A549 (cell line): Measurements from ENCODE around the gene HDGFL2. TPM values are rescaled to one million over a fixed set of nuclear protein-coding genes. Genes with fewer than 3 reads are reported as not detected.

Experiments
- ATAC-seq, 2 experiments: fragments of 200-7000 bp in 1 of 2; fragments of >200 bp in 1 of 2; cut with Nextera tagmentation in 1 of 2; cut with Tn5 transposase in 1 of 2; 3 replicates each; pipeline versions ENCODE4 v1.8.0 to v1.9.1; 2018 to 2020; ENCODE audit warnings: mild to moderate bottlenecking in 1 of 2, moderate library complexity in 1 of 2
- CTCF ChIA-PET: fragments of 300-600 bp; sonication (Branson Sonifier 250); formaldehyde crosslinking; extraction: SDS; loops from one replicate; lab custom pipeline; 2021; ENCODE audit warnings: antibody characterized with exemption, inconsistent platforms; lab: Yijun Ruan, JAX
- POLR2A ChIA-PET: fragments of 350-600 bp; formaldehyde crosslinking; extraction: SDS; loops from one replicate; lab custom pipeline; 2021; ENCODE audit warnings: antibody characterized with exemption, inconsistent platforms; lab: Yijun Ruan, JAX
- DNase-seq, 2 experiments: peaks; one replicate each; pipeline versions ENCODE4 v3.0.0 to v3.0.0-alpha.2; 2011 to 2016; ENCODE audit warnings: low read depth in 1 of 2, low spot score in 1 of 2
- FAIRE-seq: peaks from 2 replicates; lab custom pipeline; 2011; peaks lifted over from hg19 to GRCh38; lab: Jason Lieb, UNC
- H3K27ac ChIP-seq, 2 experiments: fragments of >200 bp; sonication (Bioruptor Twin); formaldehyde crosslinking; 3 replicates each; pipeline ENCODE4 v1.5.1; 2016 to 2017
- H3K4me1 ChIP-seq: fragments of >200 bp; sonication (Bioruptor Twin); formaldehyde crosslinking; 3 replicates; pipeline ENCODE4 v1.6.1; 2016
- H3K4me2 ChIP-seq: fragments of >200 bp; sonication (Bioruptor Twin); formaldehyde crosslinking; 3 replicates; pipeline ENCODE4 v1.6.1; 2016
- H3K4me3 ChIP-seq: fragments of >200 bp; sonication (Bioruptor Twin); formaldehyde crosslinking; 3 replicates; pipeline ENCODE4 v1.5.1; 2016
- H3K9me3 ChIP-seq: fragments of >200 bp; sonication (Bioruptor Twin); formaldehyde crosslinking; 3 replicates; pipeline ENCODE4 v1.6.1; 2016
- CBX2 ChIP-seq: fragments of 200-600 bp; sonication (generic); IDR thresholded peaks from 2 replicates; pipeline ENCODE4 v1.6.1; 2016; ENCODE audit warnings: low read depth, mild to moderate bottlenecking, borderline replicate concordance
- CHD4 ChIP-seq: fragments of 200-600 bp; sonication (generic); IDR thresholded peaks from 2 replicates; pipeline ENCODE4 v1.6.1; 2016; ENCODE audit warnings: antibody characterized with exemption, mild to moderate bottlenecking, borderline replicate concordance
- EHMT2 ChIP-seq: fragments of 200-600 bp; sonication (generic); IDR thresholded peaks from 2 replicates; pipeline ENCODE4 v1.6.1; 2016; ENCODE audit warnings: antibody characterized with exemption, low read depth, mild to moderate bottlenecking, moderate library complexity
- ESRRA ChIP-seq: fragments of 150-350 bp; IDR thresholded peaks from 2 replicates; pipeline ENCODE4 v1.6.1; 2014; ENCODE audit warnings: mild to moderate bottlenecking, low read length, borderline replicate concordance
- FOSB ChIP-seq: fragments of 250-450 bp; sonication (Bioruptor Pico); IDR thresholded peaks from 2 replicates; pipeline ENCODE4 v1.5.0; 2020; ENCODE audit warnings: mild to moderate bottlenecking, moderate library complexity
- FOXS1 ChIP-seq: fragments of 250-450 bp; sonication (Bioruptor Pico); IDR thresholded peaks from 2 replicates; pipeline ENCODE4 v1.5.0; 2020; ENCODE audit warnings: mild to moderate bottlenecking, moderate library complexity
- HEYL ChIP-seq: fragments of 250-450 bp; sonication (Bioruptor Pico); IDR thresholded peaks from 2 replicates; pipeline ENCODE4 v1.8.0; 2021; ENCODE audit warnings: mild to moderate bottlenecking, moderate library complexity
- KDM1A ChIP-seq: fragments of 200-600 bp; sonication (generic); IDR thresholded peaks from 2 replicates; pipeline ENCODE4 v1.6.1; 2016; ENCODE audit warnings: low read depth, mild to moderate bottlenecking
- MAFK ChIP-seq: fragments of 450-650 bp; IDR thresholded peaks from 2 replicates; pipeline ENCODE4 v1.6.1; 2014; ENCODE audit not compliant: partially characterized antibody
- MYC ChIP-seq: IDR thresholded peaks from 2 replicates; pipeline ENCODE4 v1.6.1; 2012; ENCODE audit warnings: mild to moderate bottlenecking, inconsistent platforms, low read length, improper control_type of control experiment, borderline replicate concordance
- NPAS2 ChIP-seq: fragments of 250-450 bp; sonication (Bioruptor Pico); IDR thresholded peaks from 2 replicates; pipeline ENCODE4 v1.8.0; 2022; ENCODE audit warnings: mild to moderate bottlenecking, moderate library complexity, borderline replicate concordance
- NR3C1 ChIP-seq: fragments of >200 bp; sonication (Bioruptor Twin); formaldehyde crosslinking; IDR thresholded peaks from 3 replicates; pipeline ENCODE4 v1.6.1; 2017
- POLR2AphosphoS2 ChIP-seq: conservative IDR thresholded peaks from 2 replicates; pipeline ENCODE4 v1.6.1; 2012; ENCODE audit warnings: low read length, improper control_type of control experiment, inconsistent platforms
- SMC3 ChIP-seq: fragments of >200 bp; sonication (Bioruptor Twin); formaldehyde crosslinking; IDR thresholded peaks from 3 replicates; pipeline ENCODE4 v1.6.1; 2018; ENCODE audit warnings: inconsistent platforms
- WGBS: methylation state at CpG from one replicate; pipeline ENCODE4 v1.1.6; 2017; ENCODE audit errors: missing lambda C conversion rate; 5-methylcytosine and 5-hydroxymethylcytosine counted together
- polyA plus RNA-seq, 4 experiments: library from polyadenylated mRNA; depleted of rRNA in 3 of 4; stranded (reverse); fragments of >200 nt; fragmentation: RNase III in 1 of 4; extraction: RNeasy Plus Mini Kit Qiagen cat#74134 plus additional on column Dnase treatment in 1 of 4; gene quantifications; 2 replicates in 3 of 4; 3 replicates in 1 of 4; pipeline ENCODE4 v1.2.3, GENCODE V29; 2011 to 2017
- TF ChIP-seq, protein P1 (sequence below): fragments of >200 bp; sonication (Bioruptor Twin); formaldehyde crosslinking; IDR thresholded peaks from 2 replicates; pipeline ENCODE4 v1.6.1; 2016
- TF ChIP-seq, protein P2 (sequence below): fragments of 150-350 bp; IDR thresholded peaks from 2 replicates; pipeline ENCODE4 v1.6.1; 2014; ENCODE audit warnings: low read depth, mild to moderate bottlenecking, low read length
- TF ChIP-seq, protein P3 (sequence below): fragments of 200-600 bp; sonication (generic); IDR thresholded peaks from 2 replicates; pipeline ENCODE4 v1.6.1; 2016; ENCODE audit warnings: antibody characterized with exemption, mild to moderate bottlenecking, moderate library complexity
- TF ChIP-seq, protein P4 (sequence below): fragments of 450-650 bp; IDR thresholded peaks from 2 replicates; pipeline ENCODE4 v1.6.1; 2014; ENCODE audit warnings: antibody characterized with exemption
- TF ChIP-seq, protein P5 (sequence below): fragments of >200 bp; sonication (Bioruptor Twin); formaldehyde crosslinking; IDR thresholded peaks from 3 replicates; pipeline ENCODE4 v1.6.1; 2016

The HDGFL2 gene
- polyA plus RNA-seq, 2 of the 4 experiments (the other 2 are of a cell fraction): 10.8 to 34.3 TPM

DNA sequence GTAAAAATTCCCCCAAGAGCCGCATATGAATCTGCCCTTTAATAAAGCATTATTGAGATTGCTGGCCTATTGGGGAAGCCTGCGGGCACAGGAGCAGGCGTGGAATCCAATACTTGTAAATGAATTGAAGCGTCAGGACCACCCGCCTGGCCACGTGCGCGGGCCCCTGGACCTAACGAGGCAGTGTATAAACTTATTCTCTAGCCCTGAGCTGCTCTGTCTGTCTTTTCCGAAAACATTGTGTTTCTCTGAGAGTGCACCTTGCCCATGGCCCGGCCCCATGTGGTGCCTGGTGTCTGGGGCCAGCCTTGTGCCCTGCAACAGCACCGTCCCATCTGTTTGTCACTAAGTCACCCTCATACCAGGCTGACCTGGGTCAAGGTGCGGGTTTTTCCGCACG lies 28.9 kb upstream of the HDGFL2 start:
- no peak overlapping the region for H3K27ac ChIP-seq
- no peaks in the 10 kb centered on the region for H3K9me3 ChIP-seq
- no peaks in the 10 kb centered on the region for H3K4me1 ChIP-seq
- DNase-seq (no peak), FAIRE-seq (no peak), ATAC-seq (no peak)
- CTCF ChIA-PET: no interaction called here
- POLR2A ChIA-PET: no interaction called here
- TF ChIP-seq NPAS2 (no peak), FOSB (CRISPR knock-in tag) (no peak), HEYL (CRISPR knock-in tag) (no peak), CBX2 (no peak), SMC3 (no peak), CHD4 (no peak), MAFK (no peak), NR3C1 (no peak), POLR2AphosphoS2 (no peak)
- TF ChIP-seq, protein P1, sequence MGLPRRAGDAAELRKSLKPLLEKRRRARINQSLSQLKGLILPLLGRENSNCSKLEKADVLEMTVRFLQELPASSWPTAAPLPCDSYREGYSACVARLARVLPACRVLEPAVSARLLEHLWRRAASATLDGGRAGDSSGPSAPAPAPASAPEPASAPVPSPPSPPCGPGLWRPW: no peak
- TF ChIP-seq, protein P2, sequence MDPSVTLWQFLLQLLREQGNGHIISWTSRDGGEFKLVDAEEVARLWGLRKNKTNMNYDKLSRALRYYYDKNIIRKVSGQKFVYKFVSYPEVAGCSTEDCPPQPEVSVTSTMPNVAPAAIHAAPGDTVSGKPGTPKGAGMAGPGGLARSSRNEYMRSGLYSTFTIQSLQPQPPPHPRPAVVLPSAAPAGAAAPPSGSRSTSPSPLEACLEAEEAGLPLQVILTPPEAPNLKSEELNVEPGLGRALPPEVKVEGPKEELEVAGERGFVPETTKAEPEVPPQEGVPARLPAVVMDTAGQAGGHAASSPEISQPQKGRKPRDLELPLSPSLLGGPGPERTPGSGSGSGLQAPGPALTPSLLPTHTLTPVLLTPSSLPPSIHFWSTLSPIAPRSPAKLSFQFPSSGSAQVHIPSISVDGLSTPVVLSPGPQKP: no peak
- WGBS: 94% methylated on average over 13 of the region's 15 CpGs
- no peak overlapping the region for H3K4me2 ChIP-seq
- no peak overlapping the region for H3K4me3 ChIP-seq

DNA sequence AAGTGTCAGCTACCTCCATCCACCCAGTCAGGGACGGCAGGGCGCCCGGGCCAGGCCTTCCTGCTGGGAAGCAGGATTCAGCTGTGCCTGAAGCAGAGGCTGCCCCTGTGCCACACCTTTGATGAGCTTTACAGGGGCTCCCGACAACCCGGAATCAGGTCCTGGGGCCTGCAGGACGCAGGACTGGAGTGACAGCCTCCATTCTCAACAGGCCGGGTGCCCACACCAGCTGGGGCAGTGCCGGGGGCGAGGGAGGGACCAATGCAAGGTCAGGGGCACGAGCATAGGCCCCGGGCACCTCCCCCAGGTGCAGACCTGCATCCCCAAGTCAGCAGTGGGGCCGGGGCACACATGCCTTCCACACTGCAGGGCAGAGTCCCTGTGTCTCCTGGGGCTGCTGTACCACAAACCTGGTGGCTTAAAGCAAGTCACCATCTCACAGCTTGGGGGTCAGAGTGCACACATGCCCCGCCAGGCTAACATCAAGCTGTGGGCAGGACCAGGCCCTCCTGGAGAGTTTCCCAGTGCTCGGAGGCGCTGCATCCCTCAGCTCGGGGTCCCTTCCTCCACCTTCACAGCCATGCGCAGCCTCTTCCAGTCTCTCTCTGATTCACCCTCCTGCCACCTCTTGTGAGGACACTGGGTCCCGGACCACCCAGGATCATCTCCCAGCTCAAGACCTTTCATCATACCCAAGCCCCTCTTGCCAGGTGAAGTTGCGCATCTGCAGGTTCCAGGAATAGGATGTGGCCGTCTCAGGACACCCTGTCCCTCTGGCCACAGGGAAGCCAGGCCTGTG lies 27.9 kb upstream of the HDGFL2 start:
- H3K27ac ChIP-seq: no peak overlapping the region
- 82% methylated on average over 8 of the region's 20 CpGs for WGBS

DNA sequence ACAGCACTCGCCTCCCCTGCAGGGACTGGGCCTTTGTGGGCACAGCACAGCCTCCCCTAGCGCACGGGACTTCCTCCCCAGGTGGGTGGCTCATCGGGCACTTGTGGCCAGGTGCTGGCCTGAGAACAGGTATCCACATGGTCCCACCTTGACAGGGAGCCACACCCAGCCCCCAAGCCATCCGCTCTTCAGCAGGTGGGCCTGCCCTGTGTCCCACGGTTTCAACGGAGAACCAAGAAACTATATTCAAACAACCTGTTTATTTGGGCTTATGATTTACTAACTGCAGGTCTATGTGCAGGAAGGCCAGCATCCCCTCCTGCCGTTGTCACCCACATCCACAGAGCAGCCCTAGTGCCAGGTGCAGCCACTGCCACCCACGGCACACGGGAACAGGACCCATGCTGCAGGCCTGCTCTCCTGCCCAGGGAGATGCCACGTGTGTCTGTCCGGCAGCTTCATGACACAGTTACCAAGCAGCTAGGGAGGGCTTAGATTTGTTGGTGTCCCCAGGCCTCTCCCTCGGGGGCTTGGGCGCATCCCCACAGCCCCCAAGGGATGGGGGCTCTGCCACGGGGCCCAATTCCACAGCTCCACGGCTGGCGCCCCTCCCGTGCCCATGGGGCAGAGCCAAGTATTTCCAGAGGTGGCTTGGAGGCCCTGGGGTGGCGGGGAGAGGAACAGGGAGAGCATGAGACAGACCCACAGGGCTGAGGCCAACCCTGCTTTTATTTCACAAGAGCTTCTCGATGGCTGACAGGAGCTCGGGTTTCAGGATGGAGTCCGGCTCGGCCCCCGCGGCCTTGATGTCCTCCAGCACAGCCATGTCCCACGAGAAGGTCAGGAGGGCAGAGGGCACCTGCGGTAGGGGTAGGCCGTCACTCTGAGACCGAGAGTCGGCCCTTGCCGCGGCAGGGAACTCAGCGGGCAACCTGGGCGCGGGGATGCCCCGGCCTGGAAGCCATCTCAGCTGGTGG lies 27.0 kb upstream of the HDGFL2 start:
- no peaks in the 10 kb centered on the region for H3K4me1 ChIP-seq
- no peak overlapping the region for H3K4me3 ChIP-seq
- TF ChIP-seq, protein P3, sequence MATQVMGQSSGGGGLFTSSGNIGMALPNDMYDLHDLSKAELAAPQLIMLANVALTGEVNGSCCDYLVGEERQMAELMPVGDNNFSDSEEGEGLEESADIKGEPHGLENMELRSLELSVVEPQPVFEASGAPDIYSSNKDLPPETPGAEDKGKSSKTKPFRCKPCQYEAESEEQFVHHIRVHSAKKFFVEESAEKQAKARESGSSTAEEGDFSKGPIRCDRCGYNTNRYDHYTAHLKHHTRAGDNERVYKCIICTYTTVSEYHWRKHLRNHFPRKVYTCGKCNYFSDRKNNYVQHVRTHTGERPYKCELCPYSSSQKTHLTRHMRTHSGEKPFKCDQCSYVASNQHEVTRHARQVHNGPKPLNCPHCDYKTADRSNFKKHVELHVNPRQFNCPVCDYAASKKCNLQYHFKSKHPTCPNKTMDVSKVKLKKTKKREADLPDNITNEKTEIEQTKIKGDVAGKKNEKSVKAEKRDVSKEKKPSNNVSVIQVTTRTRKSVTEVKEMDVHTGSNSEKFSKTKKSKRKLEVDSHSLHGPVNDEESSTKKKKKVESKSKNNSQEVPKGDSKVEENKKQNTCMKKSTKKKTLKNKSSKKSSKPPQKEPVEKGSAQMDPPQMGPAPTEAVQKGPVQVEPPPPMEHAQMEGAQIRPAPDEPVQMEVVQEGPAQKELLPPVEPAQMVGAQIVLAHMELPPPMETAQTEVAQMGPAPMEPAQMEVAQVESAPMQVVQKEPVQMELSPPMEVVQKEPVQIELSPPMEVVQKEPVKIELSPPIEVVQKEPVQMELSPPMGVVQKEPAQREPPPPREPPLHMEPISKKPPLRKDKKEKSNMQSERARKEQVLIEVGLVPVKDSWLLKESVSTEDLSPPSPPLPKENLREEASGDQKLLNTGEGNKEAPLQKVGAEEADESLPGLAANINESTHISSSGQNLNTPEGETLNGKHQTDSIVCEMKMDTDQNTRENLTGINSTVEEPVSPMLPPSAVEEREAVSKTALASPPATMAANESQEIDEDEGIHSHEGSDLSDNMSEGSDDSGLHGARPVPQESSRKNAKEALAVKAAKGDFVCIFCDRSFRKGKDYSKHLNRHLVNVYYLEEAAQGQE: no peak
- TF ChIP-seq KDM1A (no peak), FOXS1 (CRISPR knock-in tag) (no peak), ESRRA (no peak), MAFK (no peak), POLR2AphosphoS2 (no peak), EHMT2 (no peak)
- TF ChIP-seq, protein P4, sequence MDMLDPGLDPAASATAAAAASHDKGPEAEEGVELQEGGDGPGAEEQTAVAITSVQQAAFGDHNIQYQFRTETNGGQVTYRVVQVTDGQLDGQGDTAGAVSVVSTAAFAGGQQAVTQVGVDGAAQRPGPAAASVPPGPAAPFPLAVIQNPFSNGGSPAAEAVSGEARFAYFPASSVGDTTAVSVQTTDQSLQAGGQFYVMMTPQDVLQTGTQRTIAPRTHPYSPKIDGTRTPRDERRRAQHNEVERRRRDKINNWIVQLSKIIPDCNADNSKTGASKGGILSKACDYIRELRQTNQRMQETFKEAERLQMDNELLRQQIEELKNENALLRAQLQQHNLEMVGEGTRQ: no peak
- TF ChIP-seq, protein P5, sequence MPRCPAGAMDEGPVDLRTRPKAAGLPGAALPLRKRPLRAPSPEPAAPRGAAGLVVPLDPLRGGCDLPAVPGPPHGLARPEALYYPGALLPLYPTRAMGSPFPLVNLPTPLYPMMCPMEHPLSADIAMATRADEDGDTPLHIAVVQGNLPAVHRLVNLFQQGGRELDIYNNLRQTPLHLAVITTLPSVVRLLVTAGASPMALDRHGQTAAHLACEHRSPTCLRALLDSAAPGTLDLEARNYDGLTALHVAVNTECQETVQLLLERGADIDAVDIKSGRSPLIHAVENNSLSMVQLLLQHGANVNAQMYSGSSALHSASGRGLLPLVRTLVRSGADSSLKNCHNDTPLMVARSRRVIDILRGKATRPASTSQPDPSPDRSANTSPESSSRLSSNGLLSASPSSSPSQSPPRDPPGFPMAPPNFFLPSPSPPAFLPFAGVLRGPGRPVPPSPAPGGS: no peak
- FAIRE-seq (no peak), ATAC-seq (peak in 1 of 2 experiments; percentile 11; a peak in 3 of 6 replicates), DNase-seq (no peak)
- no peak overlapping the region for H3K4me2 ChIP-seq
- 84% methylated on average over 21 of the region's 36 CpGs for WGBS
- H3K27ac ChIP-seq: no peak overlapping the region
- H3K9me3 ChIP-seq: no peaks in the 10 kb centered on the region
- ChIA-PET POLR2A (no interaction called here), CTCF (interaction anchor here (0.5 to 1.2 kb wide), 2 partner anchors 13 to 44 kb away, joined by 3 to 7 read pairs; partner anchors contain the start of gene SH3GL1)

More for the DNA sequence above, 27.9 kb upstream of the HDGFL2 start:
- no peak overlapping the region for H3K4me2 ChIP-seq
- ATAC-seq (peak in 1 of 2 experiments; percentile 11; a peak in 3 of 6 replicates), FAIRE-seq (no peak)
- POLR2A ChIA-PET: no interaction called here
- H3K9me3 ChIP-seq: no peaks in the 10 kb centered on the region
- no peak overlapping the region for H3K4me3 ChIP-seq
- TF ChIP-seq EHMT2 (no peak), MYC (no peak), POLR2AphosphoS2 (0 out of 2 replicates have a peak, but pooled peaks have one; percentile 13)
- TF ChIP-seq, all 56 proteins: peak for 1
- CTCF ChIA-PET: interaction anchor here (0.6 kb wide), 1 partner anchor 176 kb away, joined by 3 read pairs; no protein-coding TSS in a partner anchor
- DNase-seq: no peak
- H3K4me1 ChIP-seq: no peaks in the 10 kb centered on the region
